HepG2 (cell line): ENCODE results near the gene NCR3LG1.

ENCODE experiments used
- CHD4 ChIP-seq: fragments of 200-600 bp; sonication (generic); IDR thresholded peaks from 2 replicates; pipeline ENCODE4 v1.7.0; 2017; ENCODE audit warnings: mild to moderate bottlenecking, low read length, borderline replicate concordance
- EZH2 ChIP-seq: conservative IDR thresholded peaks from 2 replicates; pipeline ENCODE4 v1.6.1; 2012; ENCODE audit warnings: mild to moderate bottlenecking, low read depth, low read length, moderate library complexity
- MAZ ChIP-seq, 2 experiments: sonication (generic) in 1 of 2; formaldehyde crosslinking in 1 of 2; IDR thresholded peaks; 2 replicates each; pipeline versions ENCODE4 v1.5.0 to v1.6.1; 2012 to 2020; ENCODE audit warnings: low read depth in 2 of 2, mild to moderate bottlenecking in 2 of 2, borderline replicate concordance in 1 of 2, improper control_type of control experiment in 1 of 2, low read length in 1 of 2, missing genetic modification reagents in 1 of 2, moderate library complexity in 1 of 2
- MYC ChIP-seq: sonication (generic); formaldehyde crosslinking; IDR thresholded peaks from 2 replicates; pipeline ENCODE4 v1.9.0; 2021; ENCODE audit warnings: missing genetic modification reagents, borderline replicate concordance
- SP1 ChIP-seq, 2 experiments: fragments of 450-650 bp in 1 of 2; sonication (generic) in 1 of 2; formaldehyde crosslinking in 1 of 2; IDR thresholded peaks; 2 replicates each; pipeline versions ENCODE4 v1.4.0 to v1.6.1; 2016 to 2020; ENCODE audit warnings: missing genetic modification reagents in 1 of 2
- ZNF225 ChIP-seq: sonication (generic); formaldehyde crosslinking; IDR thresholded peaks from 2 replicates; pipeline ENCODE4 v1.4.0; 2020; ENCODE audit warnings: mild to moderate bottlenecking, missing genetic modification reagents
- ZNF292 ChIP-seq: sonication (generic); formaldehyde crosslinking; IDR thresholded peaks from 2 replicates; pipeline ENCODE4 v1.8.1; 2022; ENCODE audit warnings: mild to moderate bottlenecking, low read depth, missing genetic modification reagents, borderline replicate concordance
- TF ChIP-seq, protein P1 (sequence below): sonication (generic); formaldehyde crosslinking; IDR thresholded peaks from 2 replicates; pipeline ENCODE4 v1.5.0; 2020; ENCODE audit warnings: mild to moderate bottlenecking, missing genetic modification reagents, moderate library complexity
- TF ChIP-seq, protein P2 (sequence below): sonication (generic); formaldehyde crosslinking; IDR thresholded peaks from 2 replicates; pipeline ENCODE4 v1.8.1; 2022; ENCODE audit warnings: low read depth, mild to moderate bottlenecking, missing genetic modification reagents
- TF ChIP-seq, protein P3 (sequence below), 2 experiments: IDR thresholded peaks; 2 replicates each; pipeline ENCODE4 v1.6.1; 2011 to 2012; ENCODE audit warnings: low read length in 2 of 2, borderline replicate concordance in 1 of 2, low read depth in 1 of 2, mild to moderate bottlenecking in 1 of 2, moderate library complexity in 1 of 2

DNA sequence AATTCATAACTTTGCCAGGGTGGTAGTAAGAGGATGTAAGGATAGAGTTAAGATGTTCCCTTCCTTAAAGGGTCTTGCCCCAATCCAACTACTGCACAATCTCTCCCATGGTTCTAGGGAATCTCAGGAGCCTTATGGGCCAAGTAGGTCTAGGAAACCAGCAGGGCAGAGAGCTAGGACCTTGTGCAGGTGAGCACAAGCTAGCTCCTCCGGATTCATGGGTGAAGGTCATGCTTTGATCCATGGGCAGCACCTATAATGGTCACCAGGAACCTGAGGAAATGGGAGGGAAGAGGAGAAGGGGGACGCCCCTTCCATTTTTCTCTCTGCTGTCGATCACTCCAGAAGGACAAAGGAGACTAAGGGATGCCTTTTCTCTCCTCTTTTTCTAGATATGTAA lies 20.0 kb downstream of the NCR3LG1 start:
- TF ChIP-seq CHD4 (no peak), ZNF225 (CRISPR knock-in tag) (no peak), MYC (no peak), EZH2 (no peak), SP1 (IDR thresholded peaks at IDR 0.05) (no peak), SP1 (CRISPR knock-in tag; IDR thresholded peaks at IDR 0.05) (no peak), ZNF292 (CRISPR knock-in tag) (no peak), MAZ (IDR thresholded peaks at IDR 0.05; ENCODE audit: borderline replicate concordance, low read depth, low read length) (no peak), MAZ (CRISPR knock-in tag; IDR thresholded peaks at IDR 0.05; ENCODE audit: low read depth) (no peak)
- TF ChIP-seq, protein P1, sequence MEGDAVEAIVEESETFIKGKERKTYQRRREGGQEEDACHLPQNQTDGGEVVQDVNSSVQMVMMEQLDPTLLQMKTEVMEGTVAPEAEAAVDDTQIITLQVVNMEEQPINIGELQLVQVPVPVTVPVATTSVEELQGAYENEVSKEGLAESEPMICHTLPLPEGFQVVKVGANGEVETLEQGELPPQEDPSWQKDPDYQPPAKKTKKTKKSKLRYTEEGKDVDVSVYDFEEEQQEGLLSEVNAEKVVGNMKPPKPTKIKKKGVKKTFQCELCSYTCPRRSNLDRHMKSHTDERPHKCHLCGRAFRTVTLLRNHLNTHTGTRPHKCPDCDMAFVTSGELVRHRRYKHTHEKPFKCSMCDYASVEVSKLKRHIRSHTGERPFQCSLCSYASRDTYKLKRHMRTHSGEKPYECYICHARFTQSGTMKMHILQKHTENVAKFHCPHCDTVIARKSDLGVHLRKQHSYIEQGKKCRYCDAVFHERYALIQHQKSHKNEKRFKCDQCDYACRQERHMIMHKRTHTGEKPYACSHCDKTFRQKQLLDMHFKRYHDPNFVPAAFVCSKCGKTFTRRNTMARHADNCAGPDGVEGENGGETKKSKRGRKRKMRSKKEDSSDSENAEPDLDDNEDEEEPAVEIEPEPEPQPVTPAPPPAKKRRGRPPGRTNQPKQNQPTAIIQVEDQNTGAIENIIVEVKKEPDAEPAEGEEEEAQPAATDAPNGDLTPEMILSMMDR (CRISPR knock-in tag) = no peak
- TF ChIP-seq, protein P2, sequence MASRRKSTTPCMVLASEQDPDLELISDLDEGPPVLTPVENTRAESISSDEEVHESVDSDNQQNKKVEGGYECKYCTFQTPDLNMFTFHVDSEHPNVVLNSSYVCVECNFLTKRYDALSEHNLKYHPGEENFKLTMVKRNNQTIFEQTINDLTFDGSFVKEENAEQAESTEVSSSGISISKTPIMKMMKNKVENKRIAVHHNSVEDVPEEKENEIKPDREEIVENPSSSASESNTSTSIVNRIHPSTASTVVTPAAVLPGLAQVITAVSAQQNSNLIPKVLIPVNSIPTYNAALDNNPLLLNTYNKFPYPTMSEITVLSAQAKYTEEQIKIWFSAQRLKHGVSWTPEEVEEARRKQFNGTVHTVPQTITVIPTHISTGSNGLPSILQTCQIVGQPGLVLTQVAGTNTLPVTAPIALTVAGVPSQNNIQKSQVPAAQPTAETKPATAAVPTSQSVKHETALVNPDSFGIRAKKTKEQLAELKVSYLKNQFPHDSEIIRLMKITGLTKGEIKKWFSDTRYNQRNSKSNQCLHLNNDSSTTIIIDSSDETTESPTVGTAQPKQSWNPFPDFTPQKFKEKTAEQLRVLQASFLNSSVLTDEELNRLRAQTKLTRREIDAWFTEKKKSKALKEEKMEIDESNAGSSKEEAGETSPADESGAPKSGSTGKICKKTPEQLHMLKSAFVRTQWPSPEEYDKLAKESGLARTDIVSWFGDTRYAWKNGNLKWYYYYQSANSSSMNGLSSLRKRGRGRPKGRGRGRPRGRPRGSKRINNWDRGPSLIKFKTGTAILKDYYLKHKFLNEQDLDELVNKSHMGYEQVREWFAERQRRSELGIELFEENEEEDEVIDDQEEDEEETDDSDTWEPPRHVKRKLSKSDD (CRISPR knock-in tag) = no peak
- TF ChIP-seq, protein P3, sequence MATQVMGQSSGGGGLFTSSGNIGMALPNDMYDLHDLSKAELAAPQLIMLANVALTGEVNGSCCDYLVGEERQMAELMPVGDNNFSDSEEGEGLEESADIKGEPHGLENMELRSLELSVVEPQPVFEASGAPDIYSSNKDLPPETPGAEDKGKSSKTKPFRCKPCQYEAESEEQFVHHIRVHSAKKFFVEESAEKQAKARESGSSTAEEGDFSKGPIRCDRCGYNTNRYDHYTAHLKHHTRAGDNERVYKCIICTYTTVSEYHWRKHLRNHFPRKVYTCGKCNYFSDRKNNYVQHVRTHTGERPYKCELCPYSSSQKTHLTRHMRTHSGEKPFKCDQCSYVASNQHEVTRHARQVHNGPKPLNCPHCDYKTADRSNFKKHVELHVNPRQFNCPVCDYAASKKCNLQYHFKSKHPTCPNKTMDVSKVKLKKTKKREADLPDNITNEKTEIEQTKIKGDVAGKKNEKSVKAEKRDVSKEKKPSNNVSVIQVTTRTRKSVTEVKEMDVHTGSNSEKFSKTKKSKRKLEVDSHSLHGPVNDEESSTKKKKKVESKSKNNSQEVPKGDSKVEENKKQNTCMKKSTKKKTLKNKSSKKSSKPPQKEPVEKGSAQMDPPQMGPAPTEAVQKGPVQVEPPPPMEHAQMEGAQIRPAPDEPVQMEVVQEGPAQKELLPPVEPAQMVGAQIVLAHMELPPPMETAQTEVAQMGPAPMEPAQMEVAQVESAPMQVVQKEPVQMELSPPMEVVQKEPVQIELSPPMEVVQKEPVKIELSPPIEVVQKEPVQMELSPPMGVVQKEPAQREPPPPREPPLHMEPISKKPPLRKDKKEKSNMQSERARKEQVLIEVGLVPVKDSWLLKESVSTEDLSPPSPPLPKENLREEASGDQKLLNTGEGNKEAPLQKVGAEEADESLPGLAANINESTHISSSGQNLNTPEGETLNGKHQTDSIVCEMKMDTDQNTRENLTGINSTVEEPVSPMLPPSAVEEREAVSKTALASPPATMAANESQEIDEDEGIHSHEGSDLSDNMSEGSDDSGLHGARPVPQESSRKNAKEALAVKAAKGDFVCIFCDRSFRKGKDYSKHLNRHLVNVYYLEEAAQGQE (IDR thresholded peaks at IDR 0.05; ENCODE audit: borderline replicate concordance in 1 of 2, low read depth in 1 of 2, low read length in 2 of 2) = no peak
